Prostate gland (tissue), 2 donors: Measurements from ENCODE around the gene OR52K1. TPM values are rescaled to one million over a fixed set of nuclear protein-coding genes. Genes with fewer than 3 reads are reported as not detected.
A peak's percentile ranks its signal among the peaks of the same experiment; 100 is the strongest.

Experiments used
- DNase-seq: peaks from one replicate; pipeline ENCODE4 v3.0.0-alpha.2; 2019; ENCODE audit warnings: low spot score
- H3K27ac ChIP-seq, 2 donors: fragments of 200-600 bp; sonication (generic); 2 replicates each; pipeline ENCODE4 v1.5.1; 2017 to 2019
- H3K27me3 ChIP-seq: fragments of 200-600 bp; sonication (generic); replicated peaks from 2 replicates; pipeline ENCODE4 v1.5.1; 2019; ENCODE audit not compliant: insufficient read depth
- H3K36me3 ChIP-seq, 2 donors: fragments of 200-600 bp; sonication (generic); 1 replicate in 1 of 2; 2 replicates in 1 of 2; pipeline versions ENCODE4 v1.5.1 to v1.8.1; 2017 to 2019
- H3K4me1 ChIP-seq: fragments of 200-600 bp; sonication (generic); replicated peaks from 2 replicates; pipeline ENCODE4 v1.5.1; 2019
- H3K4me3 ChIP-seq, 2 donors: fragments of 200-600 bp; sonication (generic); 2 replicates each; pipeline ENCODE4 v1.5.1; 2017 to 2019
- H3K9me3 ChIP-seq: fragments of 200-600 bp; sonication (generic); 2 replicates; pipeline ENCODE4 v1.5.1; 2017
- POLR2A ChIP-seq: fragments of 450-650 bp; IDR thresholded peaks from one replicate; pipeline ENCODE4 v1.6.1; 2016; ENCODE audit warnings: antibody characterized with exemption, mild to moderate bottlenecking
- POLR2AphosphoS5 ChIP-seq: sonication (generic); formaldehyde crosslinking; IDR thresholded peaks from one replicate; pipeline ENCODE4 v1.6.1; 2017; ENCODE audit warnings: antibody characterized with exemption
- WGBS: methylation state at CpG from one replicate; pipeline ENCODE4 v1.1.5; 2018; 5-methylcytosine and 5-hydroxymethylcytosine counted together
- intact Hi-C: fragments of 100-400 bp; cut with DNase I; formaldehyde crosslinking; loops from one replicate; pipeline ENCODE4 v1.14.2; 2022
- total RNA-seq, 2 donors: library from RNA; depleted of rRNA; stranded (reverse); fragments of >200 nt; gene quantifications; one replicate each; pipeline ENCODE4 v1.1.0, GENCODE V29; 2016
- TF ChIP-seq, protein P1 (sequence below), 4 experiments: fragments of 200-600 bp in 2 of 4; fragments of 450-650 bp in 2 of 4; sonication (generic) in 2 of 4; IDR thresholded peaks; 1 replicate in 3 of 4; 2 replicates in 1 of 4; pipeline ENCODE4 v1.5.1; 2016 to 2019; ENCODE audit warnings: antibody characterized with exemption in 4 of 4, mild to moderate bottlenecking in 2 of 4, moderate library complexity in 2 of 4

The OR52K1 gene
- total RNA-seq, 2 donors from 2014 or later: not detected

GRCh38 chr11:4460151-4460550 is 22.3 kb upstream of the OR52K1 start:
- DNase-seq: no peak
- H3K27me3 ChIP-seq: no peaks in the 10 kb centered on the region
- intact Hi-C loops: no loop called here
- H3K4me1 ChIP-seq: no peaks in the 10 kb centered on the region
- no peaks in the 10 kb centered on the region for H3K36me3 ChIP-seq
- peak overlapping the region in 1 of 2 donors; percentile 15 for H3K27ac ChIP-seq
- no peak for TF ChIP-seq POLR2AphosphoS5
- TF ChIP-seq, protein P1, sequence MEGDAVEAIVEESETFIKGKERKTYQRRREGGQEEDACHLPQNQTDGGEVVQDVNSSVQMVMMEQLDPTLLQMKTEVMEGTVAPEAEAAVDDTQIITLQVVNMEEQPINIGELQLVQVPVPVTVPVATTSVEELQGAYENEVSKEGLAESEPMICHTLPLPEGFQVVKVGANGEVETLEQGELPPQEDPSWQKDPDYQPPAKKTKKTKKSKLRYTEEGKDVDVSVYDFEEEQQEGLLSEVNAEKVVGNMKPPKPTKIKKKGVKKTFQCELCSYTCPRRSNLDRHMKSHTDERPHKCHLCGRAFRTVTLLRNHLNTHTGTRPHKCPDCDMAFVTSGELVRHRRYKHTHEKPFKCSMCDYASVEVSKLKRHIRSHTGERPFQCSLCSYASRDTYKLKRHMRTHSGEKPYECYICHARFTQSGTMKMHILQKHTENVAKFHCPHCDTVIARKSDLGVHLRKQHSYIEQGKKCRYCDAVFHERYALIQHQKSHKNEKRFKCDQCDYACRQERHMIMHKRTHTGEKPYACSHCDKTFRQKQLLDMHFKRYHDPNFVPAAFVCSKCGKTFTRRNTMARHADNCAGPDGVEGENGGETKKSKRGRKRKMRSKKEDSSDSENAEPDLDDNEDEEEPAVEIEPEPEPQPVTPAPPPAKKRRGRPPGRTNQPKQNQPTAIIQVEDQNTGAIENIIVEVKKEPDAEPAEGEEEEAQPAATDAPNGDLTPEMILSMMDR (IDR thresholded peaks at IDR 0.05): no peak
- no peak for TF ChIP-seq POLR2A
- WGBS: 45% methylated on average over 4 of the region's 4 CpGs
- no peak overlapping the region for H3K4me3 ChIP-seq
- H3K9me3 ChIP-seq: no peaks in the 10 kb centered on the region

GRCh38 chr11:4464216-4465159 is 18.0 kb upstream of the OR52K1 start:
- 88% methylated on average over 5 of the region's 5 CpGs for WGBS

GRCh38 chr11:4465407-4465806 is 17.0 kb upstream of the OR52K1 start:
- H3K9me3 ChIP-seq: no peaks in the 10 kb centered on the region
- H3K27ac ChIP-seq: no peak overlapping the region
- no peaks in the 10 kb centered on the region for H3K27me3 ChIP-seq
- no peaks in the 10 kb centered on the region for H3K4me1 ChIP-seq
- no peak overlapping the region for H3K4me3 ChIP-seq
- TF ChIP-seq POLR2AphosphoS5: no peak
- TF ChIP-seq, protein P1 (IDR thresholded peaks at IDR 0.05): no peak
- TF ChIP-seq POLR2A: no peak
- H3K36me3 ChIP-seq: no peaks in the 10 kb centered on the region
- intact Hi-C loops: no loop called here
- no peak for DNase-seq
- 89% methylated on average over 1 of the region's 1 CpG for WGBS

More at GRCh38 chr11:4464216-4465159, 18.0 kb upstream of the OR52K1 start:
- Histone ChIP-seq H3K36me3 (no peaks in the 10 kb centered on the region), H3K27ac (no peak overlapping the region), H3K27me3 (no peaks in the 10 kb centered on the region), H3K9me3 (no peaks in the 10 kb centered on the region), H3K4me3 (no peak overlapping the region), H3K4me1 (no peaks in the 10 kb centered on the region)
- intact Hi-C loops: no loop called here
- TF ChIP-seq POLR2A (no peak), POLR2AphosphoS5 (no peak)
- TF ChIP-seq, protein P1 (IDR thresholded peaks at IDR 0.05): no peak
- DNase-seq: no peak

DNA sequence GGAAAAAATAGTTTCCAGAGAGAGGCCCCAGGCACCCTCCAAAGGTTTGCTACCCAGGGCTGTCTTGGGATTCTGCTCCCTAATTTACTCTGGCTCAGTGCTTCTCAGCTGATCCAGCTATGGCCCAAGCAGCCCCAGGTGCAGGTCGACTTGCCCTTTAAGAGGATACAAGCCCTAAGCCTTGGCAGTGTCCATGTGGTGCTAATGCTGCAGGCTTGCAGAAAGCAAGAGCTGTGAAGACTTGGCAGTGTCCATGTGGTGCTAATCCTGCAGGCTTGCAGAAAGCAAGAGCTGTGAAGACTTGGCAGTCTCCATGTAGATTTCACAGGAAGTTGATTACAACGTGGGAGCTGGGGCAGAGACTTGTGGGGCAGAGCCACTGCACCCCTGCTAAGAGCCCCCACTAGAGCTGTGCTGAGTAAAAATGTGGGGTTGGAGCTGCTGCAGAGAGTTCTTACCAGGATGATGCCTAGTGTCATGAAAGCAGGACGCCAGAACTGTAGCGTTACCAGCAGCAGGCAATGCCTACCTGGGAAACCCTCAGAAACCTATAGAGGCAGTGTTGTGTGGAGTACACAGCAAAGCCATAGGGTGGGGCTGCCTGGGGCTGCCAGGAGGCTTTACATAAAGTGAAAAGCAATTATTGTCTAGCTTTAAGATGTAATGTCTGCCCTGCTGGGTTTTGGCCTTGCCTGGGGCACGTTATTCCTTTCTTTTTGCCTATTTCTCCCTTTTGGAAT is 16.1 kb upstream of the OR52K1 start:
- H3K4me3 ChIP-seq: no peak overlapping the region
- TF ChIP-seq POLR2AphosphoS5: no peak
- no peak for TF ChIP-seq POLR2A
- TF ChIP-seq, protein P1 (IDR thresholded peaks at IDR 0.05): no peak
- H3K27ac ChIP-seq: no peak overlapping the region
- H3K36me3 ChIP-seq: no peaks in the 10 kb centered on the region
- no peaks in the 10 kb centered on the region for H3K9me3 ChIP-seq
- DNase-seq: no peak
- H3K27me3 ChIP-seq: no peaks in the 10 kb centered on the region
- WGBS: 61% methylated on average over 5 of the region's 5 CpGs
- H3K4me1 ChIP-seq: no peaks in the 10 kb centered on the region
- intact Hi-C loops: no loop called here
